Prostate gland (tissue), 2 donors: Measurements from ENCODE around the gene PRMT6.

ENCODE experiments used
- CTCF ChIP-seq, 4 experiments: fragments of 200-600 bp in 2 of 4; fragments of 450-650 bp in 2 of 4; sonication (generic) in 2 of 4; IDR thresholded peaks; 1 replicate in 3 of 4; 2 replicates in 1 of 4; pipeline ENCODE4 v1.5.1; 2016 to 2019; ENCODE audit warnings: antibody characterized with exemption in 4 of 4, mild to moderate bottlenecking in 2 of 4, moderate library complexity in 2 of 4
- POLR2A ChIP-seq: fragments of 450-650 bp; IDR thresholded peaks from one replicate; pipeline ENCODE4 v1.6.1; 2016; ENCODE audit warnings: antibody characterized with exemption, mild to moderate bottlenecking
- POLR2AphosphoS5 ChIP-seq: sonication (generic); formaldehyde crosslinking; IDR thresholded peaks from one replicate; pipeline ENCODE4 v1.6.1; 2017; ENCODE audit warnings: antibody characterized with exemption

- TF ChIP-seq CTCF (IDR thresholded peaks at IDR 0.05) (no peak), POLR2A (no peak), POLR2AphosphoS5 (no peak)
These were observed 44.0 kb downstream of the PRMT6 start for GRCh38 chr1:107100331-107100984.
